ENCODE results near the gene RFPL1. TPM values are rescaled to one million over a fixed set of nuclear protein-coding genes. Genes with fewer than 3 reads are reported as not detected.
A peak's percentile ranks its signal among the peaks of the same experiment; 100 is the strongest.

RFPL1 gene
- total RNA-seq, 6 donors from 2014 or later: not detected

DNA sequence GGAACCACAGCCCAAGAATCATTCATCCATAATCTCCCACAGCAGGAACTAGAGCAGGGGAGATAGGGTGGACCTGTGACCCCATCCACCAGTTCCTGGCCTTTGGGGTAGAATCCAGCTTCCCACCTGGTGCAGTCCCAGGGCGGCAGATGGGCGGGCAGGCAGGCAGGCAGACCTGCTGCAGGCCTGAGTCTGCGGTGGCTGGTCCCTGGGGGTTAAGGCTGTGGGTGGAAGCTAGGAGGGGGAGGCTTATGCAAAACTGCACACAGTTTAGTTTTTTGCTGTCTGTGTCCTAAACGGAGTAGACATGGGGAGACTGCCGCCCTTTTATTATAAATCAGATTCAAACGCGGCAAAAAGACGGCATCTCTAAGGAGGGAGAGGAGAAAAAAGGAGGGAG, 37.2 kb downstream of the RFPL1 start:
- no peak for DNase-seq

GRCh38 chr22:29476116-29476515, 37.7 kb downstream of the RFPL1 start:
- Histone ChIP-seq H3K4me3 (no peak overlapping the region), H3K36me3 (no peaks in the 10 kb centered on the region), H3K4me1 (peaks cover 9 to 15% (median 14%) of the 10 kb centered on the region in 4 donors), H3K27ac (no peak overlapping the region), H3K27me3 (peaks cover 2 to 25% (median 19%) of the 10 kb centered on the region in 4 donors), H3K9me3 (no peaks in the 10 kb centered on the region)
- ATAC-seq (ENCODE audit: low FRiP score in 2 of 2) (no peak), DNase-seq (no peak)
- 56 to 78% methylated on average over 6 of the region's 6 CpGs for WGBS, 2 donors
- no peak for TF ChIP-seq POLR2A (IDR thresholded peaks at IDR 0.05)
- TF ChIP-seq, protein P1, sequence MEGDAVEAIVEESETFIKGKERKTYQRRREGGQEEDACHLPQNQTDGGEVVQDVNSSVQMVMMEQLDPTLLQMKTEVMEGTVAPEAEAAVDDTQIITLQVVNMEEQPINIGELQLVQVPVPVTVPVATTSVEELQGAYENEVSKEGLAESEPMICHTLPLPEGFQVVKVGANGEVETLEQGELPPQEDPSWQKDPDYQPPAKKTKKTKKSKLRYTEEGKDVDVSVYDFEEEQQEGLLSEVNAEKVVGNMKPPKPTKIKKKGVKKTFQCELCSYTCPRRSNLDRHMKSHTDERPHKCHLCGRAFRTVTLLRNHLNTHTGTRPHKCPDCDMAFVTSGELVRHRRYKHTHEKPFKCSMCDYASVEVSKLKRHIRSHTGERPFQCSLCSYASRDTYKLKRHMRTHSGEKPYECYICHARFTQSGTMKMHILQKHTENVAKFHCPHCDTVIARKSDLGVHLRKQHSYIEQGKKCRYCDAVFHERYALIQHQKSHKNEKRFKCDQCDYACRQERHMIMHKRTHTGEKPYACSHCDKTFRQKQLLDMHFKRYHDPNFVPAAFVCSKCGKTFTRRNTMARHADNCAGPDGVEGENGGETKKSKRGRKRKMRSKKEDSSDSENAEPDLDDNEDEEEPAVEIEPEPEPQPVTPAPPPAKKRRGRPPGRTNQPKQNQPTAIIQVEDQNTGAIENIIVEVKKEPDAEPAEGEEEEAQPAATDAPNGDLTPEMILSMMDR (IDR thresholded peaks at IDR 0.05): no peak
- TF ChIP-seq POLR2AphosphoS5 (IDR thresholded peaks at IDR 0.05): no peak
- no peak for TF ChIP-seq EP300 (IDR thresholded peaks at IDR 0.05)

More for the DNA sequence above, 37.2 kb downstream of the RFPL1 start:
- ATAC-seq (ENCODE audit: low FRiP score in 2 of 2): no peak
- H3K4me1 ChIP-seq: peaks cover 4 to 12% (median 10%) of the 10 kb centered on the region in 4 donors
- peaks cover 1 to 20% (median 15%) of the 10 kb centered on the region in 4 donors for H3K27me3 ChIP-seq
- no peak overlapping the region for H3K27ac ChIP-seq
- no peaks in the 10 kb centered on the region for H3K9me3 ChIP-seq
- 81 to 87% methylated on average over 7 to 8 of the region's 8 CpGs for WGBS, 2 donors
- no peak overlapping the region for H3K4me3 ChIP-seq
- H3K36me3 ChIP-seq: no peaks in the 10 kb centered on the region
- TF ChIP-seq EP300 (IDR thresholded peaks at IDR 0.05): no peak
- no peak for TF ChIP-seq POLR2A (IDR thresholded peaks at IDR 0.05)
- TF ChIP-seq, protein P1 (IDR thresholded peaks at IDR 0.05): no peak
- no peak for TF ChIP-seq POLR2AphosphoS5 (IDR thresholded peaks at IDR 0.05)

- Histone ChIP-seq H3K9me3 (no peaks in the 10 kb centered on the region), H3K27ac (no peak overlapping the region), H3K4me1 (peaks cover 11 to 22% (median 16%) of the 10 kb centered on the region in 4 donors), H3K27me3 (peaks cover 4 to 35% (median 25%) of the 10 kb centered on the region in 4 donors), H3K36me3 (no peaks in the 10 kb centered on the region), H3K4me3 (no peak overlapping the region)
- TF ChIP-seq, protein P1 (IDR thresholded peaks at IDR 0.05): no peak
- TF ChIP-seq POLR2A (IDR thresholded peaks at IDR 0.05): no peak
- TF ChIP-seq POLR2AphosphoS5 (IDR thresholded peaks at IDR 0.05): no peak
- no peak for TF ChIP-seq EP300 (IDR thresholded peaks at IDR 0.05)
- WGBS, 2 donors: 14 to 22% methylated on average over 4 of the region's 4 CpGs
- ATAC-seq (ENCODE audit: low FRiP score in 2 of 2): no peak
- DNase-seq: no peak
Observed at GRCh38 chr22:29477723-29478318, 39.4 kb downstream of the RFPL1 start.

DNA sequence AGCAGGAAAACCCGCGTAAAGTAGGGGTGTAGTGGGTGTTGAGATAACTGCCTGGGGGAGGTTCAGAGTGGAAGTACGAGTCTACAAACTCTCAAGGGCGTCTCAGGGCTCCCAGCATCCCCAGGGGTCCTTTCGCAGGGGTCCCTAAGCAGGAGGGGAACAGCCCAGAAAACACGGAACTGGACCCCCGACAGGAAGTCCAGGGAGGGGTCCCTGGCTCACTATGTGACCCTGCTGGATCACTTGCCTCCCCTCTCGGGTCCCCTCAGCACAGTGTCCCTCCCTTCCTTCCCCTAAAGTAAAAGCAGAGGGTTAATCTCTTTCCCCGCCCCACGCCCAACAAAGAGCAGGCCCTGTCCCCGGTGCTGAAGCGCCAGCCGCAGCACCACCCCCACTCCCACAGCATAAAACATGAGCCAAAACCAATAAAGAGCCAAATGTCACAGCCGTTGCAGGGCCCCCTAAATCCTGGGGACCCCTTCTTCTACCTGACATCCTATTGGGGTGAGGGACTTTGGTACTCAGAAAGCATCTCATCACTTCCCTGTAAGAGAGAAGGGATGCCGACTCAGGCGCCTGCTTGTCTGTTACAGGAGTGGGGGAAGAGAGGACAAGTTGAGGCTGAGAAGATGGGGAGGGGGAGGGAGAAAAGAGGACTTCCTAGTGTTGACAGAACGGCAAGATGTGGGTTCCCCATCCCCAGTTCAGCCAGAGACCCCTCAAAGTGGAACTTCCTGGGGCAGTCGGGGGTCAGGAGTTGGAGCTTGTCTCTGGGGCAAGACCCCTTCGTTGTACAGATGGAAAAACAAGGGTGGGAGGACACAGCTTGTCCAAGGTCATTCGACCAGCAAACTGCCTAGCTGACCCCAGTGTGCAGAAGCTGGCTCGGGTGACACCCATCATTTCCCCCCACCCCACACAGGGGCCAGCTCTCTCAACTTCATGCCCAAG, 40.2 kb downstream of the RFPL1 start:
- 11% methylated on average over 21 of the region's 21 CpGs for WGBS, 2 donors
- DNase-seq (no peak), ATAC-seq (ENCODE audit: low FRiP score in 2 of 2) (peak in 1 of 2 donors; percentile 11)
- no peak overlapping the region for H3K4me3 ChIP-seq
- H3K4me1 ChIP-seq: peaks cover 11 to 22% (median 16%) of the 10 kb centered on the region in 4 donors
- no peaks in the 10 kb centered on the region for H3K9me3 ChIP-seq
- TF ChIP-seq EP300 (IDR thresholded peaks at IDR 0.05): no peak
- TF ChIP-seq POLR2A (IDR thresholded peaks at IDR 0.05): no peak
- TF ChIP-seq POLR2AphosphoS5 (IDR thresholded peaks at IDR 0.05): no peak
- TF ChIP-seq, protein P1 (IDR thresholded peaks at IDR 0.05): no peak
- peaks cover 4 to 35% (median 25%) of the 10 kb centered on the region in 4 donors for H3K27me3 ChIP-seq
- no peak overlapping the region for H3K27ac ChIP-seq
- no peaks in the 10 kb centered on the region for H3K36me3 ChIP-seq

Measured in upper lobe of left lung (tissue), 6 donors.